CD4-positive, alpha-beta T cell treated with Interleukin-6 at 100 ng/mL for 8 hours (primary cell): ENCODE data around the gene FAM89B.

Experiments
- DNase-seq: peaks from one replicate; pipeline ENCODE4 v3.0.0-alpha.2; 2020; ENCODE audit warnings: mixed read lengths, low spot score

FAM89B gene

GRCh38 chr11:65588199-65589054 lies 16.1 kb downstream of the FAM89B start:
- DNase-seq: peak; percentile 80

- no peak for DNase-seq
Observed at GRCh38 chr11:65589444-65590239, 17.3 kb downstream of the FAM89B start.

GRCh38 chr11:65590240-65590738 lies 18.0 kb downstream of the FAM89B start:
- DNase-seq: no peak

GRCh38 chr11:65591939-65592857 lies 19.9 kb downstream of the FAM89B start:
- no peak for DNase-seq

GRCh38 chr11:65592858-65593517 lies 20.6 kb downstream of the FAM89B start:
- DNase-seq: no peak

- no peak for DNase-seq
Observed at GRCh38 chr11:65593518-65594414, 21.4 kb downstream of the FAM89B start.

GRCh38 chr11:65595131-65595530 lies 22.8 kb downstream of the FAM89B start:
- DNase-seq: no peak

GRCh38 chr11:65595543-65596281 lies 23.4 kb downstream of the FAM89B start, which contains the start of gene KCNK7:
TSS of gene KCNK7 (minus strand) at chr11:65595800. CDS start at chr11:65595772, 28 bp downstream.
- DNase-seq: no peak

GRCh38 chr11:65596520-65596919 lies 24.2 kb downstream of the FAM89B start:
- DNase-seq: no peak

GRCh38 chr11:65598258-65598699 lies 25.9 kb downstream of the FAM89B start:
- DNase-seq: no peak

GRCh38 chr11:65599216-65599954 lies 27.0 kb downstream of the FAM89B start:
- DNase-seq: no peak

GRCh38 chr11:65599955-65600246 lies 27.6 kb downstream of the FAM89B start:
- no peak for DNase-seq

GRCh38 chr11:65604258-65604657 lies 31.9 kb downstream of the FAM89B start:
- DNase-seq: no peak

GRCh38 chr11:65606876-65607613 lies 34.7 kb downstream of the FAM89B start:
- no peak for DNase-seq

GRCh38 chr11:65607614-65608426 lies 35.5 kb downstream of the FAM89B start:
- no peak for DNase-seq

- no peak for DNase-seq
Observed at GRCh38 chr11:65609229-65609628, 36.9 kb downstream of the FAM89B start.

- no peak for DNase-seq
Observed at GRCh38 chr11:65609665-65610064, 37.3 kb downstream of the FAM89B start.
